Small intestine (tissue), 7 donors: ENCODE data around the gene UQCRC1. TPM values are rescaled to one million over a fixed set of nuclear protein-coding genes. Genes with fewer than 3 reads are reported as not detected.

Source experiments
- DNase-seq, 2 donors: peaks; one replicate each; pipeline versions ENCODE4 v3.0.0 to v3.0.0-alpha.2; 2013
- FAIRE-seq: peaks from 2 replicates; lab custom pipeline; 2012; peaks lifted over from hg19 to GRCh38; lab: Jason Lieb, UNC
- H3K27ac ChIP-seq, 3 donors: one replicate each; pipeline ENCODE4 v1.5.1; 2013; ENCODE audit warnings: low read length in 2 of 3, mild to moderate bottlenecking in 2 of 3, control low read depth in 1 of 3, inconsistent platforms in 1 of 3, low read depth in 1 of 3, moderate library complexity in 1 of 3
- H3K27me3 ChIP-seq, 3 donors: one replicate each; pipeline ENCODE4 v1.6.1; 2013; ENCODE audit warnings: low read length in 3 of 3, inconsistent platforms in 1 of 3; ENCODE audit not compliant: control insufficient read depth in 3 of 3, insufficient read depth in 3 of 3
- H3K36me3 ChIP-seq, 3 donors: one replicate each; pipeline ENCODE4 v1.6.1; 2013; ENCODE audit warnings: low read length in 3 of 3, inconsistent platforms in 1 of 3, low read depth in 1 of 3, mild to moderate bottlenecking in 1 of 3, moderate library complexity in 1 of 3; ENCODE audit not compliant: control insufficient read depth in 3 of 3, insufficient read depth in 2 of 3
- H3K4me1 ChIP-seq, 3 donors: one replicate each; pipeline ENCODE4 v1.6.1; 2013; ENCODE audit warnings: low read length in 2 of 3, inconsistent platforms in 1 of 3, low read depth in 1 of 3, mild to moderate bottlenecking in 1 of 3, moderate library complexity in 1 of 3; ENCODE audit not compliant: control insufficient read depth in 3 of 3, insufficient read depth in 2 of 3
- H3K4me3 ChIP-seq, 3 donors: one replicate each; pipeline ENCODE4 v1.5.1; 2013; ENCODE audit warnings: low read length in 3 of 3, control low read depth in 1 of 3, inconsistent platforms in 1 of 3, low read depth in 1 of 3, mild to moderate bottlenecking in 1 of 3, moderate library complexity in 1 of 3
- H3K9me3 ChIP-seq, 2 donors: one replicate each; pipeline ENCODE4 v1.6.1; 2013; ENCODE audit warnings: low read depth in 1 of 2, low read length in 1 of 2; ENCODE audit not compliant: control insufficient read depth in 2 of 2, insufficient read depth in 1 of 2
- WGBS, 3 donors: extraction: QIAGEN DNeasy Blood & Tissue Kit; methylation state at CpG; one replicate each; pipeline ENCODE4 v1.1.7; 2013; 5-methylcytosine and 5-hydroxymethylcytosine counted together
- polyA plus RNA-seq, 4 donors: library from polyadenylated mRNA; stranded (reverse) in 3 of 4; unstranded in 1 of 4; fragments of 200-250 nt in 3 of 4; fragments of 120-200 nt in 1 of 4; gene quantifications; one replicate each; pipeline versions ENCODE4 v1.2.1 to v1.2.3, GENCODE V29; 2013
- donor health status: healthy with polysubstance abuse.
- donor health status: control.
- donor health status: control.
- donor health status: Bipolar disorder and iron deficiency.
- donor health status: healthy.

UQCRC1 gene
- polyA plus RNA-seq, 4 donors: 291 to 692 (median 452) TPM

- FAIRE-seq: no peak
- Histone ChIP-seq H3K36me3 (peaks cover 0 to 72% (median 0%) of the 10 kb centered on the region in 3 donors), H3K27me3 (no peaks in the 10 kb centered on the region), H3K4me3 (no peak overlapping the region), H3K9me3 (no peaks in the 10 kb centered on the region), H3K4me1 (peaks cover 0 to 12% (median 0%) of the 10 kb centered on the region in 3 donors), H3K27ac (no peak overlapping the region)
- 75 to 88% (median 77%) methylated on average over 16 to 18 of the region's 18 CpGs for WGBS, 3 donors
- DNase-seq: no peak
Observed at GRCh38 chr3:48569808-48570450, 39.5 kb downstream of the UQCRC1 start.

- H3K4me3 ChIP-seq: no peak overlapping the region
- peaks cover 0 to 76% (median 0%) of the 10 kb centered on the region in 3 donors for H3K36me3 ChIP-seq
- WGBS, 3 donors: 85 to 90% (median 87%) methylated on average over 9 to 10 of the region's 10 CpGs
- H3K27me3 ChIP-seq: no peaks in the 10 kb centered on the region
- peaks cover 0 to 12% (median 0%) of the 10 kb centered on the region in 3 donors for H3K4me1 ChIP-seq
- no peaks in the 10 kb centered on the region for H3K9me3 ChIP-seq
- H3K27ac ChIP-seq: no peak overlapping the region
- FAIRE-seq: no peak
- DNase-seq: no peak
Observed at GRCh38 chr3:48569400-48569799, 40.0 kb downstream of the UQCRC1 start.

GRCh38 chr3:48568476-48568875 is 41.0 kb downstream of the UQCRC1 start:
- FAIRE-seq (no peak), DNase-seq (no peak)
- Histone ChIP-seq H3K36me3 (peaks cover 0 to 74% (median 0%) of the 10 kb centered on the region in 3 donors), H3K4me1 (peaks cover 0 to 12% (median 0%) of the 10 kb centered on the region in 3 donors), H3K9me3 (no peaks in the 10 kb centered on the region), H3K27me3 (no peaks in the 10 kb centered on the region), H3K4me3 (no peak overlapping the region), H3K27ac (no peak overlapping the region)
- WGBS, 3 donors: 90 to 99% (median 92%) methylated on average over 7 of the region's 7 CpGs

- no peak overlapping the region for H3K4me3 ChIP-seq
- 85 to 91% (median 90%) methylated on average over 11 of the region's 11 CpGs for WGBS, 3 donors
- peaks cover 0 to 8% (median 0%) of the 10 kb centered on the region in 3 donors for H3K4me1 ChIP-seq
- no peaks in the 10 kb centered on the region for H3K27me3 ChIP-seq
- H3K36me3 ChIP-seq: peaks cover 0 to 64% (median 0%) of the 10 kb centered on the region in 3 donors
- H3K9me3 ChIP-seq: no peaks in the 10 kb centered on the region
- H3K27ac ChIP-seq: no peak overlapping the region
- FAIRE-seq (no peak), DNase-seq (no peak)
Observed at GRCh38 chr3:48567500-48567899, 41.9 kb downstream of the UQCRC1 start.

GRCh38 chr3:48567090-48567489 is 42.4 kb downstream of the UQCRC1 start:
- FAIRE-seq: no peak

DNA sequence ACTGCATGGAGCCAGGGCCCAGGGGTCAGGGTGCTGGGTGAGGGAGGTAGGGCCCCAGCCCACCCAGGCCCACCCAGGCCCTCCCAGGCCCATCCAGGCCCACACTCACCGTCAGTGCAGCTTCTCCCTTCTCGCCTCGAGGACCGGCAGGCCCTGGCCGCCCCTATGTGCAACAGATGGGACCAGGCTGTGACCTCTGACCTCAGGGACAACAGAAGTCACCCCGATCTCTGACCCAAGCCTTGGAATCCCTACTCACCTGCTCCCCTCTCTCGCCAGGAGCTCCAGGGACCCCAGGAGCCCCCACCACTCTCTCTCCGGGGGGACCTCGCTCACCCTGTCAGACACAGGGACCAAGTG is 43.1 kb downstream of the UQCRC1 start:
- no peaks in the 10 kb centered on the region for H3K4me1 ChIP-seq
- no peaks in the 10 kb centered on the region for H3K9me3 ChIP-seq
- no peaks in the 10 kb centered on the region for H3K27me3 ChIP-seq
- DNase-seq: no peak
- 83 to 93% (median 86%) methylated on average over 9 of the region's 9 CpGs for WGBS, 3 donors
- FAIRE-seq: no peak
- H3K36me3 ChIP-seq: peaks cover 0 to 55% (median 0%) of the 10 kb centered on the region in 3 donors
- H3K27ac ChIP-seq: no peak overlapping the region
- H3K4me3 ChIP-seq: no peak overlapping the region

More at GRCh38 chr3:48567090-48567489, 42.4 kb downstream of the UQCRC1 start:
- H3K27me3 ChIP-seq: no peaks in the 10 kb centered on the region
- H3K4me3 ChIP-seq: no peak overlapping the region
- DNase-seq: no peak
- H3K9me3 ChIP-seq: no peaks in the 10 kb centered on the region
- peaks cover 0 to 62% (median 0%) of the 10 kb centered on the region in 3 donors for H3K36me3 ChIP-seq
- H3K27ac ChIP-seq: no peak overlapping the region
- H3K4me1 ChIP-seq: peaks cover 0 to 4% (median 0%) of the 10 kb centered on the region in 3 donors
- 68 to 92% (median 88%) methylated on average over 5 of the region's 5 CpGs for WGBS, 3 donors

DNA sequence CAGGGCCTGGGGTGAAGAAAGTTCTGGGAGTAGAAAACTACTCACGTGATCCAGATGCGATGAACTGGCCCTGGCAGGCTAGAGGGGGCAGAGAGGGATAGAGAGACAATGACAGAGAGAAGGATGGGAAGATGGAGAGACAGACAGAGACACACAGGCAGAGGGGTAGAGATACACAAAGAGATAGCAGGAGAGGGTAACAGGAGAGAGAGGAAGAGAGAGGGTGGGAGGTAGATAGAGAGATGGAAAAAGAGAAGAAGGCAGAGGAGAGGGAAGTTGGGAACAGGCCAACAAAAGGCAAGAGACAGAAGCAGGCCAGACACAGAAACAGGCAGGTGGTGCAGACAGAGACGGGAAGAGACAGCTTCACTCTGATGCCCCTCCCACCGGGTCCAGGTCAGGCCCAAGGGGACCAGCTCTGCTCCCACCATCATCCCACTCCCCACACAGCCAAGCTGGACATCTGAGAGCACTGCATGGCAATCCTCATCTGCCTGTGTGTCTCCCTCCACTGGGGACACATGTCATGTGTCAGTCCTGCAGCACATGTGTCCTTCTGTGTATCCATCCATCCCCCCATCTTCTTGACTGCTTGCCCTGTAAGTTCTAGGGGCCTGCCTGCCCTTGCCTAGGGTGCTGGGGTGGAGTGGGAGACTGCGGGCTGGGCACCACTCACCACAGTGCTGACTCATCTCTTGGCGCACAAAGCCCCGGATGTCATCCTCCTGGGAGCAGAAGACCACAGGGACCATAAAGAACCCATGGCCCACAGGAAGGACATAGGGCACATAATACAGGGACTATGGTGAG is 43.6 kb downstream of the UQCRC1 start:
- Histone ChIP-seq H3K4me3 (no peak overlapping the region), H3K27me3 (no peaks in the 10 kb centered on the region), H3K9me3 (no peaks in the 10 kb centered on the region), H3K36me3 (peaks cover 0 to 50% (median 0%) of the 10 kb centered on the region in 3 donors), H3K27ac (no peak overlapping the region), H3K4me1 (peaks cover 0 to 3% (median 0%) of the 10 kb centered on the region in 3 donors)
- 61 to 65% (median 62%) methylated on average over 6 to 7 of the region's 7 CpGs for WGBS, 3 donors
- no peak for DNase-seq
- no peak for FAIRE-seq

DNA sequence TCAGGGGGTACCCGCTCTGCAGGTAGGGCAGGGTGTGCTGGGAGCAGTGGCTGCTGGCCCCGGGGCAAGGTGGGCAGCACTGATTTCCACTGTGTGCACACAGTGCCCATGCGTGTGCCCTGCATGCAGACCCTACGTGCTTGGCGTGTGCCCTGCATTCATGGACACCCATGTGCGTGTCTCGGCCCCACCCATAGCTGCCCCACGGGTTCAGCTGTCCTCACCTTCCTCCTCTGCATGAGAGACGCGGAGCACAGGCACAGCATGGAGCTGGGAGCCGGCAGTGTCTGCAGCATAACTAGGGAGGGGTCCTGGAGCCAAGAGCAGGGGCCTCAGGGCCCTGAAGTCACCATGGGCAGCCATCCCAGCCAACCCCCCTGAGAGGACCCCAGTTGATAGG is 44.3 kb downstream of the UQCRC1 start:
- WGBS, 3 donors: 85 to 87% (median 85%) methylated on average over 9 to 11 of the region's 11 CpGs
- Histone ChIP-seq H3K4me3 (no peak overlapping the region), H3K36me3 (peaks cover 0 to 44% (median 0%) of the 10 kb centered on the region in 3 donors), H3K27ac (no peak overlapping the region), H3K27me3 (no peaks in the 10 kb centered on the region), H3K9me3 (no peaks in the 10 kb centered on the region), H3K4me1 (peaks cover 0 to 9% (median 0%) of the 10 kb centered on the region in 3 donors)
- no peak for DNase-seq
- no peak for FAIRE-seq
